HG02870 (cell line): ENCODE measurements around the gene INTS1.

Experiments used
- ATAC-seq: cut with Tn5 transposase; IDR thresholded peaks from one replicate; pipeline ENCODE4 v1.9.1; 2021; ENCODE audit warnings: mild to moderate bottlenecking, moderate library complexity; ENCODE audit not compliant: unreplicated experiment

Gene INTS1

GRCh38 chr7:1503816-1504775, at the start of gene INTS1:
Gene INTS1 (minus strand): TSS chr7:1504389. CDS start chr7:1503960, 429 bp downstream.
- ATAC-seq: peak; percentile 76

GRCh38 chr7:1553512-1554210, 49.5 kb upstream of the INTS1 start:
- no peak for ATAC-seq

GRCh38 chr7:1552200-1552599, 48.0 kb upstream of the INTS1 start:
- no peak for ATAC-seq

GRCh38 chr7:1550846-1551155, 46.6 kb upstream of the INTS1 start:
- no peak for ATAC-seq

GRCh38 chr7:1550005-1550845, 46.0 kb upstream of the INTS1 start:
- ATAC-seq: no peak

- no peak for ATAC-seq
Observed at GRCh38 chr7:1549357-1550004, 45.3 kb upstream of the INTS1 start.

GRCh38 chr7:1548944-1549343, 44.8 kb upstream of the INTS1 start:
- no peak for ATAC-seq

- ATAC-seq: no peak
Observed at GRCh38 chr7:1548438-1548831, 44.2 kb upstream of the INTS1 start.

GRCh38 chr7:1547777-1548437, 43.7 kb upstream of the INTS1 start:
- no peak for ATAC-seq

- ATAC-seq: no peak
Observed at GRCh38 chr7:1546909-1547776, 43.0 kb upstream of the INTS1 start.

GRCh38 chr7:1546274-1546908, 42.2 kb upstream of the INTS1 start:
- no peak for ATAC-seq

GRCh38 chr7:1545417-1546246, 41.4 kb upstream of the INTS1 start:
- ATAC-seq: no peak

GRCh38 chr7:1544896-1545416, 40.8 kb upstream of the INTS1 start:
- no peak for ATAC-seq

- ATAC-seq: no peak
Observed at GRCh38 chr7:1544178-1544895, 40.1 kb upstream of the INTS1 start.

- ATAC-seq: no peak
Observed at GRCh38 chr7:1543826-1544177, 39.6 kb upstream of the INTS1 start.

- ATAC-seq: no peak
Observed at GRCh38 chr7:1542841-1543747, 38.9 kb upstream of the INTS1 start.
